Measurements from ENCODE around the gene SYPL2.
A peak's percentile ranks its signal among the peaks of the same experiment; 100 is the strongest.
"Not testable (repeated sequence)": the region's sequence is repeated elsewhere in the genome, so short reads cannot be mapped to it uniquely, and the experiment has no call there.

SYPL2 gene

DNA sequence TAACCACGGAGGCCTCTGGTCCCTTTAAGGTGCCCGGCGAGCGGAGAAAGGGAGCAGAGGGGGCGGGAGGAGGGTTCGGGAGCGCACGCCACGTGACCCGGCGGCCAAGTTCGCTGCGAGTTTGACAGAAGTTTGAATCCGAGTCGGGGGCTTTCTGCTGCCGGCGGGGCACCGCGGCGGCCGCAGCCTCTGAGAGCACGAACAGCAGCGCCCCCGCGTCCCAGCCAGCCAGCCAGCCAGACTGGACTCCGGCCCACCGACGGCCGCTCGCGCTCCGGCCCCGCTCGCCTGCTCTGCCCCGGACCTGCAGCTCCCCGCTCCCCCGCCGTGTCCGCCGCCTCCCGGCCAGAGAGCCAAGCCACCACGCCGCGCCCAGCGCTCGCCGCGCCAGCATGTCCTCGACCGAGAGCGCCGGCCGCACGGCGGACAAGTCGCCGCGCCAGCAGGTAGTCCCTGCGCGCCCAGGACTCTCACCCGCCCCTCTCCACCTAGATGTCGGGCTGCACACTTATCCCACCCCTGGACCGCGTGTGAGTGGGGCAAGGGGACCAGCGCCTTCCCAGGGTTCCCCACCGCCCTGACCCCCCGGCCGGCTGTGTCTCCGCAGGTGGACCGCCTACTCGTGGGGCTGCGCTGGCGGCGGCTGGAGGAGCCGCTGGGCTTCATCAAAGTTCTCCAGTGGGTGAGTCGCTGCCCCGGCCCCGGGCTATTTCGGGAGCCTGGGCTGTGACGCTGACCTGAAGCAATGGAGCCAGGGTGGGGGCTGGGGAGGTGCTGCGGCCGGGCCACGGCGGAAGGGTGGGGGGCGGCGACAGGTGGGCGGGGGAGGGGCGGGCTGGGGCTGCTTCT, at the start of gene SYPL2:
Gene SYPL2 (plus strand): TSS at position 95 of the 849 bp plus-strand sequence. CDS start 298 bp downstream, at position 393.
- DNase-seq: peak in 1 of 2 donors; percentile 46

DNA sequence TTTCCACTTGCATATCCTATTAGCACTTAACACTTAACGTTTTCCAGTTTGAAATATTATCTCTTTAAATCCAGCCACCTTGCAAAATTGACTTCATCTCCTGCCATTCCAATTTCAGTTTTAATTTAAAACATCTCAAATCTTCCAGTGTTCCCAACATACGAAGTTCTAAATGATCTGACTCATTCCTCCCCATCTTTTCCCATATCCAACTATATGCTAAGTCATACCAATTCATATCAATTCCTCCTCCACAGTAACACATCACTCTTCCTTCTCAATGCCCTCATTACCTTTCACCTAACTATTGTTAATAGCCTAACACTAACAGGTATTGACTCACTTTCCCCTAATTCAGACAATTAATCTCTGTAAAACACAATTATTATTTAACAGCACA, 42.8 kb upstream of the SYPL2 start:
- DNase-seq: no peak

DNA sequence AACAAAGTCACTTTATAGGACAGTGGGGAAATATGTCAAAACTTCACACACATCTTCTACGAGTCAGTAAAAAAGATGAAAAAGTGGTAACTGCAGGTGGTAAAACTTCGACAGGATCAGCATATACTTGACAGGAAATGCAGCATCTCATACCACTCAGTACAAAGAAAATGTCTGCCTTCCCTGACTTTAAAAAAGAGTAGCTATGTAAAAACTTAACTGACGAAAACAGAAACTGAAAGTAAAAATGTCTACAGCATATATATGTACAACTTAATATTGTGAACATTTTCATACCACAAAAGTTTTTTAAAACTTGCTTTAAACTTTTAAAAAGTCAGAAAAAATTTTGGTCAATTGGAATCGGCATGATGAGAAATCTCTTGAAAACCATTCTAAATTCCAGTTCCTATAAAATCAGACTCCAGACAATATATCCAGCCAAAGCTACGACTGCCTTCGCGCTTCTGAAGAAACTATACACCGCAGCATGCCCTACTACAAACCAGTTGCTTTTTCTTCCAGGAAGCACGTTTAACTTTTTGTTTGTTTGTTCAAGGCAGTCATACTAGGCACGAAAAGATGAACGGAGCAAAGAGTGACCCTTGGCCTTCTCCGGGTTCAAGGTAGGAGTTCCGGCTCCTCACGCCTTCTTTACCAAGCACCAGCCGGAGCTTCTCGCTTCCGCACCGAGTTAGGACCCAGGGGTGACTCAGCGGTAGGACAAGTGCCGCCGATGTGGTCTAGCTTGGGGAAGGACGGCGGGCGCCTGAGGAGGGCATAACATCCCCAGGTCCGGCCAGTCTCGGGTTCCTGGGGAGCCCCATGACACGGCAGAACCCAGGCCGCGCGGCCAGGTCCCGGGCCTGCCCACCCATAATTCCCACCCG, 40.7 kb upstream of the SYPL2 start:
- DNase-seq: peak; percentile 66

GRCh38 chr1:109426281-109427170, 39.8 kb upstream of the SYPL2 start, which contains the start of gene PSMA5:
Gene PSMA5, minus strand, starts transcription at chr1:109426448. Its CDS starts 118 bp downstream, at chr1:109426330.
- peak; percentile 92 to 95 for DNase-seq

DNA sequence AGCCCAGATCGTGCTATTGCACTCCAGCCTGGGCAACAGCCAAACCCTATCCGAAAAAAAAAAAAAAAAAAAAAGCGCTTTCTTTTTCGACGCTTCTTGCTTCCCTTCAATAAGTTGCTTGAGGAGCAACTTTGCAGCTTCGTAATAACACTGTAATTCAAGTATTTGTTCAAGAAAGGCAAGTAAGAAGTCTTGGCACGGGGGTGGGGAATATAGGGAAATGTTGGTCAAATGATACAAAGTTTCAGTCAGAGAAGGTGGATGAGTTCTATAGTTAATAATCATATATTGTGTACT, 39.2 kb upstream of the SYPL2 start:
- no peak for DNase-seq

DNA sequence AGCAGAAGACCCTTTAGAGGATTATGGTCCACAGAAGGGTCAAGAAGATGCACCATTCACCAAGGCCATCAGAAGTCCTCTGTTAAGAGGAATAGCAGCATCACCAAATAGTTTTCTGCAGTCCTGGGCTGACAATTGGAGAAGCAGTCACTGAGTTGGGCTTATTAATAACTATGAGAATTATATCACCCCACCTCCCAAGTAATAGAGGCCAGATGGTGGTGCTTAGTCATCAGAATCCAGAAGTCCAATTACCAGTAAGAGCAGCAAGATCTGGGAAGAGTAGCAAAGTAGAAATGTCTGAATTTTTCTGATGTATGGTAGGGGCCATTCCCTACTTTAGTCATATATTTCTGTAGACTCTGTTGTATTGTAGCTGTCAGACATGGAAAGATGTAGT, 34.0 kb upstream of the SYPL2 start:
- DNase-seq: no peak

- DNase-seq: no peak
Observed at GRCh38 chr1:109433322-109433721, 33.0 kb upstream of the SYPL2 start.

GRCh38 chr1:109434484-109434883, 31.9 kb upstream of the SYPL2 start:
- no peak for DNase-seq

- DNase-seq: no peak
Observed at GRCh38 chr1:109438798-109439297, 27.5 kb upstream of the SYPL2 start.

GRCh38 chr1:109441069-109441468, 25.3 kb upstream of the SYPL2 start:
- no peak for DNase-seq

DNA sequence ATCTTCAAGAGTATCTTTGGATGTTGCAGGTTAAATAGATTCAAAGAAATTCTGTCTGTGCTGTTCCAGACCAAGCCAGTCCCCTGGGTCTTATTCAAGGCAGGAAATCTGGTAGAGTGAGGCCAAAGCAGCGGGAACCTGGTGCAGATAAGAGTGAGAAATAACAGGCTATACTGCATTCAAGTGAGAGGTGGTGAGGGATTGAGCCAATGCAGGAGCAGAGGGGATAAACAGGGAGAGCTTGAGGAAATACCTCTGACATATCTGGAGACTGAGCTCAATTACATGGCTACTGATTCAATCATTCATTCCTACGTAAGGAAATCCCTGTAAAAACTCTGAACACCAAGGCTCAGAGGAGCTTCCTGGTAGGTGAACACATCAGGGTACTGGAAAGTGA, 22.9 kb upstream of the SYPL2 start:
- DNase-seq: no peak

GRCh38 chr1:109444346-109444745, 22.0 kb upstream of the SYPL2 start:
- DNase-seq: no peak

- not testable (repeated sequence) for DNase-seq
Observed at GRCh38 chr1:109445949-109446695, 20.2 kb upstream of the SYPL2 start.

GRCh38 chr1:109447524-109447923, 18.8 kb upstream of the SYPL2 start:
- DNase-seq: no peak

GRCh38 chr1:109454497-109455133, 11.7 kb upstream of the SYPL2 start:
- DNase-seq: no peak

- no peak for DNase-seq
Observed at GRCh38 chr1:109457819-109458218, 8.5 kb upstream of the SYPL2 start.

GRCh38 chr1:109466125-109466451, 258 bp upstream of the SYPL2 start:
- no peak for DNase-seq

DNA sequence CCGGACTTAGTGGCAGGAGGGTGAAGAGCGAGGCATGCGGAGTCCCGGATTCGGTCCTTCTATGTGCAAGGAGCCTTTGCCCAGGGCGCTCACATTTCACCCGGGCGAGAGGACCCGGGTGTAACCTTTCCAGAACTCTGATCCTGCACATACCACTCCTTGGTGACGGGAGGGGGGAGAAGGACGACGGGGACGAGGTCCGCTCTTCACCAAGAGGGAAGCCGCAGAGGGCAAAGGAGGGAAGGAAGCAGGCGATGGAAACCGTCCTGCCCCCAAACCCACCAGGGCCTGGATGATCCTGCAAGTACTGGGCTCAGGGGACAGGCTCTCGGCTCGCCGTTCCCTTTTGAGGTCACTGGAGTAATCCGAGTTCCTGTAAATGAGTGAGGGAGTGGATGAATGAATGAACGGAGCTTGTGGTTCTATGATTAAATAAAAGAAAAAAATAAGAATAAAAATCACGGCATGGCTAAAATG, 993 bp downstream of the SYPL2 start:
- DNase-seq: no peak

GRCh38 chr1:109468061-109468460, 1.7 kb downstream of the SYPL2 start:
- DNase-seq: no peak

DNA sequence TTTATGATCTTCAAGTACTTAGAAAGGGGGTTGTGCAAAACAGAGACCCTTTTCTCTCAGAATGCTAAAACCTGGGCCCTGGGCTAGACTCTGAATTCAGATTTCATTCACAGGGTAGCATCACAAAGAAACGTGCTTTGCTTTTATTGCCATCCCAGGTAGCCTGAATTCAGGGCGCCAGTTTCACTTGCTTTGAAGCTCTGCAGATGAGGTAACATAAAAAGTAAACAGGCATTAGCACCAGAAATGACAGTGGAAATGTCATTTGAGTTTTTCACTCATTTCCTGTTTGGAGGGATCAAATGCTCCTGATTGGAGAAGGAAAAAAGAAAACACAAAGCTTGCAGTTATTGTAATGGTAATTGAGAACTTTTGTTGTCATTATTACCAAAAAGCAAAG, 2.6 kb downstream of the SYPL2 start:
- DNase-seq: no peak

DNA sequence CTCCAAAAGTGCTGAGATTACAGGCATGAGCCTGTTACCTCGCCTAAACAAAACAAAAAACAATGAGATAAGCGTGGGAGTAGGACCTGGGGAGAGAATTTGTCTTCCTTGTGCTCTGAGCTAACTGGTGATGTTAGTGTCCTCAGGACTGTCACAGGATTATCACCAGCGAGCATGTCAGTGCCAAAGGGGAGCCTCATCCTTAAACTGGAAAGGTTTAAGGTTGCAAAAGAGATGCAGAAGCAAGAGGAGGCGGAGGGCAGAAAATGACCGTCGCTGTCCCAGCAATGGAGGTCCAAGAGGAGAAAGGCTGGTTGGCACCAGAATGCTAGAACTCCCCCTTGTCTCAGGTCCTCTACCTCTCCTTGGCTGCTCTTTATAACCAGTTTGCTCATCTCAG, 3.9 kb downstream of the SYPL2 start:
- DNase-seq: no peak
